ENCODE results near the gene UPK3B. TPM values are rescaled to one million over a fixed set of nuclear protein-coding genes. Genes with fewer than 3 reads are reported as not detected.

The UPK3B gene
- total and polyA plus RNA-seq, 2 donors (not counting 3 experiments of a cell fraction or from before 2014, with no cell fraction given), result 0.77 TPM; not detected in 1

DNA sequence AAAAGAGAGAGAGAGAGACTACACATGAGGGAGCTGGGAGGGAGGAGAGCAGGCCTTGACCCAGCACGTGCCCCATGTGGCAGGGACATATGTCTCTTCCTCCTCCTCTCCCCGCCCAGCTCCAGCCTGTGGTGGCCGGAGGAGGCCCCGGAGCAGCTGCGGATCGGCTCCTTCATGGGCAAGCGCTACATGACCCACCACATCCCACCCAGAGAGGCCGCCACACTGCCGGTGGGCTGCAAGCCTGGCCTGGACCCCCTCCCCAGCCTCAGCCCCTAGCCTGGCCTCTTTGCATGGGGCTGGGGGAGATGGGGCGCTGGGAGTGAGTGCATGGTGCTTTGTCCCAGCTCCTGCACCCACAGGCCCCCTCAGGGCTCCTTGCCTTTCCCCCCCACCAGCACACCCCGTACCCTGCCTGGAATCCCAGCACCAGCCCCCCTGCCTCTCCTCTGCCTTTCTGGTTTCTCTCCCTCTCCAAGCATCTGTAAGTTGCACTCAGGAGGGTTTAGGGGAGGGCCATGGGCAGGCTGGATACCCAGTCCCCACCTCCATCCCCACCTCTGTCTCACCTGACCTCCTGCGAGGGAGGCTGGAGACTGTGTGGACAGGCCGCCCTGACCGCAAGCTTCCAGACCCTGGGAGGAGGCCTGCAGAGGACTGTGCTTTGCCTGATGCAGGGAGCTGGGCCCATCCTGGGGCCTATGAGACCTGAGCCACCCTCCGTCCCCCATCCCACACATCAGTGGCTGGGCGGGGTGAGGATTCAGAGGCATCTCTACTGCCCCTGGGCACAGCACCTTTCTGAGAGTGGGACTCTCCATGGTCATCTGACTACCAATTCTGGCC, 4.8 kb downstream of the UPK3B start:
- POLR2A ChIA-PET, result no interaction called here
- Histone ChIP-seq H3K9ac (replicated peaks; ENCODE audit: extremely low read depth, insufficient read depth, low read length) (no peak overlapping the region), H3K4me1 (ENCODE audit: control insufficient read depth, extremely low read depth, insufficient read depth, low read length) (peaks cover 2% of the 10 kb centered on the region), H2AFZ (ENCODE audit: low read depth, low read length) (no peak overlapping the region), H4K20me1 (replicated peaks; ENCODE audit: control insufficient read depth, extremely low read depth, insufficient read depth, low read length) (no peaks in the 10 kb centered on the region), H3K79me2 (ENCODE audit: control insufficient read depth, insufficient read depth, low read length) (no peaks in the 10 kb centered on the region), H3K9me3 (replicated peaks; ENCODE audit: control insufficient read depth, insufficient read depth, low read length) (no peaks in the 10 kb centered on the region), H3K27me3 (ENCODE audit: control insufficient read depth in 2 of 2, insufficient read depth in 2 of 2, low read length in 2 of 2) (no peaks in the 10 kb centered on the region), H3K4me2 (ENCODE audit: insufficient read depth, low read length) (no peak overlapping the region), H3K9me1 (replicated peaks; ENCODE audit: control insufficient read depth, extremely low read depth, insufficient read depth, low read length) (no peaks in the 10 kb centered on the region), H3K4me3 (replicated peaks in 1 of 3; ENCODE audit: insufficient read depth in 1 of 3, low read depth in 1 of 3, low read length in 3 of 3) (no peak overlapping the region), H3K36me3 (ENCODE audit: control insufficient read depth in 2 of 2, extremely low read depth in 1 of 2, insufficient read depth in 2 of 2, low read length in 2 of 2) (no peaks in the 10 kb centered on the region), H3K27ac (ENCODE audit: insufficient read depth, low read depth, low read length) (no peak overlapping the region)
- dilution Hi-C loops (cut with MboI; ENCODE audit: extremely low pct_ligation_motif_present, low sequenced_read_pairs) (no loop called here), intact Hi-C loops (cut with micrococcal nuclease) (loop anchor here (5.0 kb wide), 1 partner anchor 817 kb away; no protein-coding TSS in a partner anchor)
- FAIRE-seq (no peak), DNase-seq (ENCODE audit: low read depth, low spot score) (no peak)
- no TSS peak for BruUV-seq (replicated peaks)
- CTCF ChIA-PET, result interaction anchor here (1.1 kb wide), 1 partner anchor 597 kb away, joined by 3 read pairs; no protein-coding TSS in a partner anchor
- TF ChIP-seq GATA2 (IDR thresholded peaks at IDR 0.05; ENCODE audit: insufficient read depth, insufficient read length, low read depth, low read length) (no peak), EZH2 (IDR thresholded peaks at IDR 0.05; ENCODE audit: borderline replicate concordance, low read depth, low read length, severe bottlenecking) (no peak), MYC (IDR thresholded peaks at IDR 0.05; ENCODE audit: low read depth, low read length) (no peak), POLR2AphosphoS5 (IDR thresholded peaks at IDR 0.05; ENCODE audit: insufficient read depth, low read depth, low read length) (no peak), JUN (IDR thresholded peaks at IDR 0.05; ENCODE audit: borderline replicate concordance, insufficient read depth, insufficient read length, low read depth) (no peak), FOS (IDR thresholded peaks at IDR 0.05; ENCODE audit: borderline replicate concordance, insufficient read depth, low read length) (no peak), POLR2A (IDR thresholded peaks at IDR 0.05; ENCODE audit: low read depth, low read length) (no peak)
- TF ChIP-seq, protein P1, sequence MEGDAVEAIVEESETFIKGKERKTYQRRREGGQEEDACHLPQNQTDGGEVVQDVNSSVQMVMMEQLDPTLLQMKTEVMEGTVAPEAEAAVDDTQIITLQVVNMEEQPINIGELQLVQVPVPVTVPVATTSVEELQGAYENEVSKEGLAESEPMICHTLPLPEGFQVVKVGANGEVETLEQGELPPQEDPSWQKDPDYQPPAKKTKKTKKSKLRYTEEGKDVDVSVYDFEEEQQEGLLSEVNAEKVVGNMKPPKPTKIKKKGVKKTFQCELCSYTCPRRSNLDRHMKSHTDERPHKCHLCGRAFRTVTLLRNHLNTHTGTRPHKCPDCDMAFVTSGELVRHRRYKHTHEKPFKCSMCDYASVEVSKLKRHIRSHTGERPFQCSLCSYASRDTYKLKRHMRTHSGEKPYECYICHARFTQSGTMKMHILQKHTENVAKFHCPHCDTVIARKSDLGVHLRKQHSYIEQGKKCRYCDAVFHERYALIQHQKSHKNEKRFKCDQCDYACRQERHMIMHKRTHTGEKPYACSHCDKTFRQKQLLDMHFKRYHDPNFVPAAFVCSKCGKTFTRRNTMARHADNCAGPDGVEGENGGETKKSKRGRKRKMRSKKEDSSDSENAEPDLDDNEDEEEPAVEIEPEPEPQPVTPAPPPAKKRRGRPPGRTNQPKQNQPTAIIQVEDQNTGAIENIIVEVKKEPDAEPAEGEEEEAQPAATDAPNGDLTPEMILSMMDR (IDR thresholded peaks at IDR 0.05; ENCODE audit: extremely low read depth in 1 of 2, insufficient read depth in 1 of 2, low read depth in 1 of 2, low read length in 2 of 2), result no peak
- TF ChIP-seq, protein P2, sequence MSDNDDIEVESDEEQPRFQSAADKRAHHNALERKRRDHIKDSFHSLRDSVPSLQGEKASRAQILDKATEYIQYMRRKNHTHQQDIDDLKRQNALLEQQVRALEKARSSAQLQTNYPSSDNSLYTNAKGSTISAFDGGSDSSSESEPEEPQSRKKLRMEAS (IDR thresholded peaks at IDR 0.05; ENCODE audit: insufficient read depth, insufficient read length), result no peak
